ENCODE measurements around the gene RAB11FIP3. TPM values are rescaled to one million over a fixed set of nuclear protein-coding genes. Genes with fewer than 3 reads are reported as not detected.
A peak's percentile ranks its signal among the peaks of the same experiment; 100 is the strongest.
"Not testable (repeated sequence)": the region's sequence is repeated elsewhere in the genome, so short reads cannot be mapped to it uniquely, and the experiment has no call there.

RAB11FIP3 gene
- total and polyA plus RNA-seq, 5 donors from 2014 or later = 1.0 to 34.5 (median 1.5) TPM

- Histone ChIP-seq H3K4me3 (ENCODE audit: low read depth, low read length) (no peak overlapping the region), H3K27me3 (ENCODE audit: control insufficient read depth, insufficient read depth, low read length) (no peaks in the 10 kb centered on the region), H3K9me3 (ENCODE audit: control insufficient read depth in 2 of 2, low read length in 2 of 2) (no peaks in the 10 kb centered on the region), H3K36me3 (ENCODE audit: control insufficient read depth, insufficient read depth, low read length) (no peaks in the 10 kb centered on the region), H3K27ac (ENCODE audit: insufficient read depth, low read length, poor library complexity, severe bottlenecking) (no peak overlapping the region), H3K4me1 (ENCODE audit: control insufficient read depth, insufficient read depth, low read length, poor library complexity, severe bottlenecking) (peaks cover 19% of the 10 kb centered on the region)
- peaks cover 5% of the 10 kb centered on the region for H3K27me3 Mint-ChIP-seq
- H3K4me3 Mint-ChIP-seq = peak overlapping the region in 1 of 4 donors; percentile 33
- no peaks in the 10 kb centered on the region for H3K9me3 Mint-ChIP-seq
- H3K27ac Mint-ChIP-seq = no peak overlapping the region
- H3K4me1 Mint-ChIP-seq = peaks cover 5 to 19% (median 9%) of the 10 kb centered on the region in 4 donors
- no peaks in the 10 kb centered on the region for H3K36me3 Mint-ChIP-seq
- DNase-seq (no peak), ATAC-seq (ENCODE audit: low read depth in 2 of 2) (no peak)
Observed at GRCh38 chr16:386641-387156, 38.8 kb upstream of the RAB11FIP3 start.

GRCh38 chr16:387761-388666 is 37.4 kb upstream of the RAB11FIP3 start:
- not testable (repeated sequence) for H3K9me3 ChIP-seq (ENCODE audit: control insufficient read depth in 2 of 2, low read length in 2 of 2); H3K27me3 Mint-ChIP-seq; H3K4me1 ChIP-seq (ENCODE audit: control insufficient read depth, insufficient read depth, low read length, poor library complexity, severe bottlenecking); H3K27me3 ChIP-seq (ENCODE audit: control insufficient read depth, insufficient read depth, low read length); H3K9me3 Mint-ChIP-seq; H3K36me3 Mint-ChIP-seq; ATAC-seq (ENCODE audit: low read depth in 2 of 2); H3K36me3 ChIP-seq (ENCODE audit: control insufficient read depth, insufficient read depth, low read length); H3K27ac ChIP-seq (ENCODE audit: insufficient read depth, low read length, poor library complexity, severe bottlenecking); DNase-seq; H3K4me3 ChIP-seq (ENCODE audit: low read depth, low read length)
- peak overlapping the region in 1 of 3 donors; percentile 1 for H3K27ac Mint-ChIP-seq
- peak overlapping the region in 1 of 4 donors; percentile 71 for H3K4me3 Mint-ChIP-seq
- H3K4me1 Mint-ChIP-seq = peaks cover 5 to 15% (median 8%) of the 10 kb centered on the region in 4 donors

GRCh38 chr16:389352-389751 is 36.1 kb upstream of the RAB11FIP3 start:
- H3K36me3 Mint-ChIP-seq = no peaks in the 10 kb centered on the region

GRCh38 chr16:391885-392335 is 33.5 kb upstream of the RAB11FIP3 start:
- Mint-ChIP-seq H3K36me3 (no peaks in the 10 kb centered on the region), H3K27ac (no peak overlapping the region), H3K4me1 (peaks cover 4 to 17% (median 12%) of the 10 kb centered on the region in 4 donors), H3K9me3 (peaks cover 0 to 6% (median 0%) of the 10 kb centered on the region in 7 donors), H3K27me3 (peaks cover 19% of the 10 kb centered on the region), H3K4me3 (peak overlapping the region in 1 of 4 donors; percentile 76)
- ATAC-seq (ENCODE audit: low read depth in 2 of 2) (peak; percentile 82 to 85), DNase-seq (peak; percentile 49 to 72 (median 61))
- no peak overlapping the region for H3K27ac ChIP-seq (ENCODE audit: insufficient read depth, low read length, poor library complexity, severe bottlenecking)
- H3K27me3 ChIP-seq (ENCODE audit: control insufficient read depth, insufficient read depth, low read length) = no peaks in the 10 kb centered on the region
- no peaks in the 10 kb centered on the region for H3K9me3 ChIP-seq (ENCODE audit: control insufficient read depth in 2 of 2, low read length in 2 of 2)
- peaks cover 5% of the 10 kb centered on the region for H3K4me1 ChIP-seq (ENCODE audit: control insufficient read depth, insufficient read depth, low read length, poor library complexity, severe bottlenecking)
- no peak overlapping the region for H3K4me3 ChIP-seq (ENCODE audit: low read depth, low read length)
- H3K36me3 ChIP-seq (ENCODE audit: control insufficient read depth, insufficient read depth, low read length) = no peaks in the 10 kb centered on the region

More at GRCh38 chr16:389352-389751, 36.1 kb upstream of the RAB11FIP3 start:
- no peaks in the 10 kb centered on the region for H3K9me3 ChIP-seq (ENCODE audit: control insufficient read depth in 2 of 2, low read length in 2 of 2)
- H3K27ac ChIP-seq (ENCODE audit: insufficient read depth, low read length, poor library complexity, severe bottlenecking) = no peak overlapping the region
- no peak for DNase-seq
- H3K9me3 Mint-ChIP-seq = no peaks in the 10 kb centered on the region
- ATAC-seq (ENCODE audit: low read depth in 2 of 2) = no peak
- peaks cover 0 to 10% (median 2%) of the 10 kb centered on the region in 4 donors for H3K4me1 Mint-ChIP-seq
- H3K36me3 ChIP-seq (ENCODE audit: control insufficient read depth, insufficient read depth, low read length) = no peaks in the 10 kb centered on the region
- H3K27me3 Mint-ChIP-seq = peaks cover 5% of the 10 kb centered on the region
- no peak overlapping the region for H3K4me3 ChIP-seq (ENCODE audit: low read depth, low read length)
- no peak overlapping the region for H3K27ac Mint-ChIP-seq
- no peaks in the 10 kb centered on the region for H3K4me1 ChIP-seq (ENCODE audit: control insufficient read depth, insufficient read depth, low read length, poor library complexity, severe bottlenecking)
- H3K4me3 Mint-ChIP-seq = no peak overlapping the region
- no peaks in the 10 kb centered on the region for H3K27me3 ChIP-seq (ENCODE audit: control insufficient read depth, insufficient read depth, low read length)

GRCh38 chr16:392450-393030 is 32.9 kb upstream of the RAB11FIP3 start:
- no peaks in the 10 kb centered on the region for H3K27me3 ChIP-seq (ENCODE audit: control insufficient read depth, insufficient read depth, low read length)
- no peak overlapping the region for H3K27ac ChIP-seq (ENCODE audit: insufficient read depth, low read length, poor library complexity, severe bottlenecking)
- peaks cover 4 to 17% (median 12%) of the 10 kb centered on the region in 4 donors for H3K4me1 Mint-ChIP-seq
- no peaks in the 10 kb centered on the region for H3K9me3 ChIP-seq (ENCODE audit: control insufficient read depth in 2 of 2, low read length in 2 of 2)
- H3K4me1 ChIP-seq (ENCODE audit: control insufficient read depth, insufficient read depth, low read length, poor library complexity, severe bottlenecking) = peaks cover 5% of the 10 kb centered on the region
- peak overlapping the region in 1 of 4 donors; percentile 54 for H3K4me3 Mint-ChIP-seq
- ATAC-seq (ENCODE audit: low read depth in 2 of 2) = no peak
- no peak for DNase-seq
- no peaks in the 10 kb centered on the region for H3K36me3 ChIP-seq (ENCODE audit: control insufficient read depth, insufficient read depth, low read length)
- peaks cover 19% of the 10 kb centered on the region for H3K27me3 Mint-ChIP-seq
- H3K36me3 Mint-ChIP-seq = no peaks in the 10 kb centered on the region
- H3K9me3 Mint-ChIP-seq = peaks cover 0 to 6% (median 0%) of the 10 kb centered on the region in 7 donors
- H3K27ac Mint-ChIP-seq = peak overlapping the region in 1 of 3 donors; percentile 5
- no peak overlapping the region for H3K4me3 ChIP-seq (ENCODE audit: low read depth, low read length)

- H3K4me3 Mint-ChIP-seq = peak overlapping the region; percentile 79 to 91 (median 88)
- H3K9me3 Mint-ChIP-seq = peaks cover 0 to 6% (median 0%) of the 10 kb centered on the region in 7 donors
- no peaks in the 10 kb centered on the region for H3K27me3 ChIP-seq (ENCODE audit: control insufficient read depth, insufficient read depth, low read length)
- H3K27ac ChIP-seq (ENCODE audit: insufficient read depth, low read length, poor library complexity, severe bottlenecking) = no peak overlapping the region
- H3K4me3 ChIP-seq (ENCODE audit: low read depth, low read length) = no peak overlapping the region
- ATAC-seq (ENCODE audit: low read depth in 2 of 2) (no peak), DNase-seq (no peak)
- H3K4me1 ChIP-seq (ENCODE audit: control insufficient read depth, insufficient read depth, low read length, poor library complexity, severe bottlenecking) = peaks cover 14% of the 10 kb centered on the region
- peaks cover 4 to 33% (median 15%) of the 10 kb centered on the region in 4 donors for H3K4me1 Mint-ChIP-seq
- H3K36me3 ChIP-seq (ENCODE audit: control insufficient read depth, insufficient read depth, low read length) = no peaks in the 10 kb centered on the region
- peaks cover 14% of the 10 kb centered on the region for H3K27me3 Mint-ChIP-seq
- no peaks in the 10 kb centered on the region for H3K36me3 Mint-ChIP-seq
- H3K27ac Mint-ChIP-seq = peak overlapping the region; percentile 15 to 85 (median 67)
- H3K9me3 ChIP-seq (ENCODE audit: control insufficient read depth in 2 of 2, low read length in 2 of 2) = no peaks in the 10 kb centered on the region
Observed at GRCh38 chr16:396199-396598, 29.2 kb upstream of the RAB11FIP3 start.

GRCh38 chr16:396605-397004 is 28.8 kb upstream of the RAB11FIP3 start:
- DNase-seq (no peak), ATAC-seq (ENCODE audit: low read depth in 2 of 2) (no peak)
- Mint-ChIP-seq H3K36me3 (no peaks in the 10 kb centered on the region), H3K27me3 (peaks cover 14% of the 10 kb centered on the region), H3K4me1 (peaks cover 4 to 33% (median 15%) of the 10 kb centered on the region in 4 donors), H3K4me3 (peak overlapping the region; percentile 79 to 91 (median 88)), H3K9me3 (peaks cover 0 to 6% (median 0%) of the 10 kb centered on the region in 7 donors), H3K27ac (peak overlapping the region; percentile 85 to 97 (median 85))
- Histone ChIP-seq H3K4me3 (ENCODE audit: low read depth, low read length) (peak overlapping the region; percentile 57), H3K27me3 (ENCODE audit: control insufficient read depth, insufficient read depth, low read length) (no peaks in the 10 kb centered on the region), H3K4me1 (ENCODE audit: control insufficient read depth, insufficient read depth, low read length, poor library complexity, severe bottlenecking) (peaks cover 16% of the 10 kb centered on the region), H3K9me3 (ENCODE audit: control insufficient read depth in 2 of 2, low read length in 2 of 2) (no peaks in the 10 kb centered on the region), H3K36me3 (ENCODE audit: control insufficient read depth, insufficient read depth, low read length) (no peaks in the 10 kb centered on the region), H3K27ac (ENCODE audit: insufficient read depth, low read length, poor library complexity, severe bottlenecking) (no peak overlapping the region)

Measured in CD4-positive, CD25-positive, alpha-beta regulatory T cell (primary cell).